GM19328 (cell line): ENCODE measurements around the gene NUMBL.
"Not testable (repeated sequence)": the region's sequence is repeated elsewhere in the genome, so short reads cannot be mapped to it uniquely, and the experiment has no call there.

ENCODE experiments used
- ATAC-seq: cut with Tn5 transposase; IDR thresholded peaks from one replicate; pipeline ENCODE4 v1.9.1; 2021; ENCODE audit warnings: mild to moderate bottlenecking, moderate library complexity; ENCODE audit not compliant: unreplicated experiment

NUMBL gene

DNA sequence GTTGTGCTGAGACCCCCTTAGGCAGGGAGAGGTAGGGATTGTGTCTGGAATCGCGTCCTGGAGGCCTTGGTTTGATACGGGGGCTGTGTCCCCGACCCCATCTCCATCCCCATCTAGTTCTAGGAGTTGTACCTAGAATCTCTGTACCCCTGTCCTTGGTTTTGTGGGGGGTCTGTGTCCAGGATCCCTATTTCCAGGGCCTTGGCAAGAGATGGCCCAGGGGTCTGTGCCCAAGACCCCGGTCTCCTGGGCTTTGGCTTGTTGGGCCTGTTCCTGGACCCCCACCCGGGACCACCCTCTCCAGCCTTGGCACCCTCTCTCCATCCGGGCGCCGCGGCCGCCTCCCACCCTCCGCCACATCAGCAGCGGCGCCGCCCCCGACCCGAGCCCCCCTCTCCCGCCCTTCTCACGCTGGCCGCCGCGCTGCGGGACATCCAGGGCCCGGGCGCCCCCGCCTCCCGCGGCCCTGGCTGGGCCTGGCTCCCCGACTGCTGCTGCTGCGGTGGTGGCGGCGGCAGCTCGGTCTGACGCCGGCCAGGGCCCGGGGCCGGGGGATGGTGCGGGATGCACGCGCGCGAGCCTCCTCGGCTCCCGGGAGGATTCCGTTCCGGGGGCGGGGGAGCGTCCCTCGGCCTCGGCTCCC lies at the start of gene NUMBL:
Gene NUMBL (minus strand): TSS at position 602 of the 643 bp plus-strand sequence. CDS start 168 bp downstream, at position 434.
- ATAC-seq: no peak

DNA sequence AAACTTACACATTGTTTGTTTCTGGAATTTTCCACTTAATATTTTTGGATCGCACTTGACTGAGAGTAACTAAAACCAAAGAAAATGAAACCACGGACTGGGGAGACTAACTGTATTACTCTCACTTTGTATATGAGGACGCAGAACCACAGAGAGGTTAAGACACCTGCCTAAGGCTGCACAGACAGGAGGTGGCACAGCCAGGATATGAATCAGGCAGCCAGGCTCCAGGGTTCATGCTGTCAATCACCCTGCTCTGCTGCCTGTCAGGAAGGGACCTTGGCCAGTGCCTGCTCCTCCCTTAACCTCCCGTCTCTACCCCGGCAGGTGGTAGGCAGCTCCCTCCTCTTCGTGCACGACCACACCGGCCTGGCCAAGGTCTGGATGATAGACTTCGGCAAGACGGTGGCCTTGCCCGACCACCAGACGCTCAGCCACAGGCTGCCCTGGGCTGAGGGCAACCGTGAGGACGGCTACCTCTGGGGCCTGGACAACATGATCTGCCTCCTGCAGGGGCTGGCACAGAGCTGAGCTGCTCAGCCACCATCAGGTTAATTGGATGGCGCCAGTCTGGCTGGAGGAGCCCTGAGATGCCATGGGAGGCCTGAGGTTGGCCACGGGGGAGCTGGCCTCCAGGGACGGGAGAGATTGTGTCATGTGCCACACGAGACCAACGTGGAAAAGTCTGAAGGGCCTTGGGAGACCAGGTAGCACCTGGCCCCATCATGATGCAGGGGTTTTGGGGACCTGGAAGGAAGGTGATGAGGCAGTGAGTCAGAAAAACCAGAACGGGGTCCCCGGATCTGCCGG lies 48.8 kb upstream of the NUMBL start:
- no peak for ATAC-seq

DNA sequence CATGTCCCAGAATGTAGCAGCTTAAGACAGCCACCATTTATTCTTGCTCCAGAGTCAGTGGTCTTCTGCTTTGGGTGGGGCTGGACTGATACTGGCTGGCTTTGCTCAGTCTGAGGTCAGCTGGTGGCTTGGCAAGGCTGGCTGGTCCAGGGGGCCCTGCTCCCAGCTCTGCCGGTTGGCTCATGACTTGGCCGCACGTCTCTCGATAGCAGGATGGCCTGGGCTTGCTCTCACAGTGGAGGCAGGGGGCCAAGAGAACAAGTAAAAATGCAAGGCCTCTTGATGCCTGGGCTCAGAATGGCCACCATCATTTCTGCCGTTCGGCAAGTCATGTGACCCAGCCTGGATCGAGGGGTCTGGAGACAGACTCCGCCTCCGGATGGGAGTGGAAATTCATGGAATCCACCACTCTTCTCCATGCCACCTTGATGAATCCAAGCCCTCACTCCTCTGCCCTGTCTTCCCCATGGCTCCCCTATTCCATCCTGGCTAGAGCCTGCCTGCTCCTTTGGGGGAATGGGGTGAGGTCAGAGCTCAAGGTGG lies 46.7 kb upstream of the NUMBL start:
- ATAC-seq: no peak

DNA sequence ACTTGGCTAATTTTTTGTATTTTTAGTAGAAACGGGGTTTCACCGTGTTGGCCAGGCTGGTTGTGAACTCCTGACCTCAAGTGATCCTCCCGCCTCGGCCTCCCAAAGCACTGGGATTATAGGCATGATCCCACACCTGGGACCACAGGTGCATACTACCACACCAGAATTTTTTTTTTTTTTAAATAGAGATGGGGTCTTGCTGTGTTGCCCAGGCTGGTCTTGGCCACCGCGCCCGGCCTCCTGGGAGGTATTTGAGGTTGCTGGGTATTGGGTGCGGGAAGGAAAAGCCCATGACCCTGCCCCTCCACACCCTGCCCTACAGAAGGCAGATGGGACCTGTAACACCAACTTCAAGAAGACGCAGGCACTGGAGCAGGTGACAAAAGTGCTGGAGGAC lies 46.2 kb upstream of the NUMBL start:
- ATAC-seq: no peak

DNA sequence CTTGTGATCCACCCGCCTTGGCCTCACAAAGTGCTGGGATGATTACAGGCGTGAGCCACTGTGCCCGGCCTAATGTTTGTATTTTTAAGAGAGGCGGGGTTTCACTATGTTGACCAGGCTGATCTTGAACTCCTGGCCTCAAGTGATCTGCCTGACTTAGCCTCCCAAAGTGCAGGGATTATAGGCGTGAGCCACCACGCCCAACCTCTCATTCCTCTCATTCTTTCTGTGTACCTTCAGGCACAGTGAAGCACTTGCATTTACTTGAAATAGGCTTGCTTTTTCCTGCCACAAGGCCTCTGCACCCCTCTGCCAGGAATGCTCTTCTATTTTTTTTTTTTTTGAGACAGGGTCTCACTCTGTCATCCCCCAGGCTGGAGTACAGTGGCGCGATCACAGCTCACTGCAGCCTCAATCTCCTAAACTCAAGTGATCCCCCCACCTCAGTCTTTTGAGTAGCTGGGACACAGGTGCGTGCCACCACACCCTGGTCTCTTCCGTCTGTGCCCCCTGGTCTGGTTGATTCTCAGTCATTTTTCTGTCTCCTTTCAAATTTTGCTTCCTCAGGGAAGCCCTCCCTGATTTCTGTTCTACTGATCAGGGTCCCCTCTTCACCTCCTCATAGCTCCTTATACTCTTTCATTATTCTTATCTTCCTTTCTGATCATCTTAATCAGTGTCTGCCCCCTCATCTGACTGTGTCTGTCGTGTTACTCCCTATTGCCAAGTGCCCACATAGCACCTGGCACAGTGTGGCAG lies 44.7 kb upstream of the NUMBL start:
- ATAC-seq: no peak

DNA sequence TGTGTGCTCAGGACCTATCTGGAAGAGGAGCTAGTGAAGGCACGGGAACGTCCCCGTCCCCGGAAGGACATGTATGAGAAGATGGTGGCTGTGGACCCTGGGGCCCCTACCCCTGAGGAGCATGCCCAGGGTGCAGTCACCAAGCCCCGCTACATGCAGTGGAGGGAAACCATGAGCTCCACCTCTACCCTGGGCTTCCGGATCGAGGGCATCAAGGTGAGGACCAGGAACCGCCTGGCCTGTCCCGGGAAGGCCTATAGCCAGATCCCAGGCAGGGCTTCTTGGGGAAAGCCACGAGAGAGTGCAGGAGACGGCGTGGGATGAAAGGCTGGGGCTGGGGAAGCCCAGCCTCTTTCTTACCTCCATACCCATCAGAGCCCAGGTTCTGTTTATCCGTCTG lies 42.7 kb upstream of the NUMBL start:
- no peak for ATAC-seq

DNA sequence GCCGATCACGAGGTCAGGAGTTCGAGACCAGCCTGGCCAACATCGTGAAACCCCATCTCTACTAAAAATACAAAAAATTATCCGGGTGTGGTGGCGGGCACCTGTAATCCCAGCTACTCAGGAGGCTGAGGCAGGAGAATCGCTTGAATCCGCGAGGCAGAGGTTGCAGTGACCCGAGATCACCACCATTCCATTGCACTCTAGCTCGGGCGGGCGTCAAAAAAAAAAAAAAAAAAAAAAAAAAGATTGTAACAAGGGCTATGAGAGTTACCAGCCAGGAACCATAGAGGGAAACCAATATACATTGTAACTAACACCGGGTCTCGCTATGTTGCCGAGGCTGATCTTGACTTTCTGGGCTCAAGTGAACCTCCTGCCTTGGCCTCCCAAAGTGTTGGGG lies 41.9 kb upstream of the NUMBL start:
- ATAC-seq: not testable (repeated sequence)

DNA sequence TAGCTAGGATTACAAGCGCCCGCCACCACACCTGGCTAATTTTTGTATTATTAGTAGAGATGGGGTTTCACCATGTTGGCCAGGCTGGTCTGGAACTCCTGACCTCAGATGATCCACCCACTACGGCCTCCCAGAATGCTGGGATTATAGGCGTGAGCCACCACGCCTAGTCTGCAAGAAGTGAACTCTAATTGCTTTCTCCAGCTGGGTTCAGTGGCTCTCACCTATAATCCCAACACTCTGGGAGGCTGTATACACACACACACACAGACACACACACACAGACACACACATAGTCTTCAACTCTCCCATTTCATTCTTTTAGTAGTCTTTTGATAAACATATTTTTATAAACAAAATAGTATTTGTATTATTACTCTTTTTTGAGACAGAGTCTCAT lies 39.6 kb upstream of the NUMBL start:
- not testable (repeated sequence) for ATAC-seq

DNA sequence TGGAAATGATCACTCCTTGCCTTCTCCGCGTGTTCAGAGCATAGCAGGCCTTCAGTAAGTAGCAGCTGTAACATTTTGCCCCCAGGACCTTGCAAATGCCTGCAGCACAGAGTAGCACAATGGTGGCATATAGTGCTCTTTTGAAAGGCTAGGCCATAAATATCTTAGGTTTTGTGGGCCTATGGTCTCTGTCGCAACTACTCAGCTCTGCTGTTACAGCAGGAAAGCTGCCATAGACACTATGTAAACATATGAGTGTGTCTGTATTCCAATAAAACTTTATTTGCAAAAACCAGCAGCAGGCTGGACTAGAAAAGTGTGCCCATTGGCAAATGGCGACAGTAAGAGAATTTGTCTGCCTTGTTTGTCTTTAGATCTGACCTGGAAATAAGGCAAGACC lies 35.8 kb upstream of the NUMBL start:
- no peak for ATAC-seq

DNA sequence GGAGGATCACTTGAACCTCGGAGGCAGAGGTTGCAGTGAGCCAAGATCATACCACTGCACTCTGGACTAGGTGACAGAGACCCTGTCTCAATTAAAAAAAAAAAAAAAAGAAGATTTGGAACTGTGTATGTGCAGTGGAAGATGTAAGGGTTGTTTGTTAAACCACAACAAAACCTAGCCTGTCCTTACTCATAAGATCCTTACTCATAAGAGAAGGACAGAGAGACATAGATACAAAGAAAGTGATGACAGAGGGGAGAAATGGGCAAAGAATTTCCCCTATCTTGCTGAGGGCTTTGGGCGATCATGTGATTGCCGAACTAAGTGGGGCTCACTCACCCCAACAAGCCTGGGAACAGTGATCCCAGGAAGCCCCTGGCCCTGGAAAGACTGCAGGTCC lies 34.4 kb upstream of the NUMBL start:
- ATAC-seq: no peak

DNA sequence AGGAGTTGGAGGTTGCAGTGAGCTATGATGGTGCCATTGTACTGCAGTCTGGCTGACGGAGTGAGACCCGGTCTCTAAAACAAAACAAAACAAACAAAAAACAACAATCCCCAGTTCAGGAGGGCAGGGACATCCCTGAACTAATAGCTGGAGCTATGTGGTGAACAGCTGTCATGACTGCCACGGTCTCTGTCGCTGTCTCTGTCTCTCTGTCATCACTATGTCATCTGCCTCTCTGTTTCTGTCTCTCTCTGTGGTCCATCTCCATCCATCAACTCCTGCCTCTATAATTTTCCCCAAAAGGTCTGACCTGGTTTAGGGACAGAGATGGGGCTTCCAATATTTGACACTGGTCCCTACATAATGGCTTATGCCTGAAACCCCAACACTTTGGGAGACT lies 33.9 kb upstream of the NUMBL start:
- ATAC-seq: no peak

DNA sequence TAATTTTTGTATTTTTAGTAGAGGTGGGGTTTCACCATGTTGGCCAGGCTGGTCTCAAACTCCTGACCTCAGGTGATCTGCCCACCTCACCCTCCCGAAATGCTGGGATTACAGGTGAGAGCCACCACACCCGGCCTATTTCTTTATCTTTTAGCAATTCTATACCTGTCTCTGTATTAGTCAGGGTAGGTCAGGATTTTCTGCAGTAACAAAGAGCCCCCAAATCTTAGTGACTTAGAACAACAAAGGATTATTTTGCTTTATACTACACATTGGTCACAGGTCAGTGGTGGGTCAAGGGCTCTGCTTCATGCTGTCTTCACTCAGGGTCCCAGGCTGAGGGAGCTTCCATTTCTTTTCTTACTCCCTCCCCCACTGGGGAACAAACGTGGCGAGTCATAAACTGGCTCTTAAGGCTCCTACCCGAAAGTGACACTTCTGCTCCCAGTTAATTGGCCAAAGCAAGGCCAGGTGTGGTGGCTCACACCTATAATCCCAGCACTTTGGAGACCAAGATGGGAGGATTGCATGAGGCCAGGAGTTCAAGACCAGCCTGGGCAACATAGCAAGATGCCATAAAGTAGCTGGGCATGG lies 33.3 kb upstream of the NUMBL start:
- ATAC-seq: no peak

DNA sequence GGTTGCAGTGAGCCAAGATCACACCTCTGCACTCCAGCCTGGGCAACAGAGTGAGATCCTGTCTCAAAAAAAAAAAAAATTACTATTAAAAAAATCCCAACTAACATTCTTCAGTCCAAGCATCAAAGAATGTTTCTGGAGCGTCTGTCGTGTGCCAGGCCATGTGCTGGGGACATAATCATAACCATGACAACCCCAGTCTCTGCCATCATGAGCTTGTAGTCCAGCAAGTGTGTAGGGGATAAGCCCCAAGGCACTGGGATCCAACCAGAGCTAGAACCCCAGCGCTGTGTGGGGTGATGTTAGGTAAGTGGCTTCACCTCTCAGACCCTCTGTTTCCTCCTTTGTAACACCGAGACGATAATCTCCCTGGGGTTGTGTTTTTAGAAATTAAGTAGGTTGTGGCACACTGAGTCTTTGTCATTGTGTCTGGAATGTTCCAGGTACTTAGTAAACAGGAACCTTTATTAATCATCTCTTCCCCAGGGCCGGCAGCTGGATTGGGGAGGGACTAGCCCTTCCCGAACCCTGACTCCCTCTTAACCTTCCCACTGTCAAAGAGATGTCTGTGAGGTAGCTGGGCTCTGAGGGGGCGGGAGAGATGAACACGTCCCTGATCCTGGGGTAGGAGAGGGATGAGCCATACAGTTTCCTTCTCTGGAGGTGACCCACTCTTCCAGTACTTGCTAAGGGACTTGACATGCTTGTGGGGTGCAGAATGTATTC lies 31.6 kb upstream of the NUMBL start:
- ATAC-seq: no peak

DNA sequence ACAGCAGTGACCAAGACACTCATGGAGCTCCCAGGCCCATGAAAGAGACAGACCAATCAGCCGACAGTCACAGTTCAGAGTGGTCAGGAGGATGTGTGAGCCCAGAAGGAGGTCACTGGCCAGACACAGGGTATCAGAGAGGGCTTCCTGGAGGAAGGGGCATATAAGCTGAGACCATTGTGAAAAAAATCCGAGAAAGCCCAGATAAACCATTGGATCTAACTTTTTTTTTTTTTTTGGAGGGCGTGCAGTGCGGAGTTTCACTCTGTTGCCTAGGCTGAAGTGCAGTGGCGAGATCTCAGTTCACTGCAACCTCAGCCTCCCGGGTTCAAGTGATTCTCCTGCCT lies 30.7 kb upstream of the NUMBL start:
- ATAC-seq: no peak

DNA sequence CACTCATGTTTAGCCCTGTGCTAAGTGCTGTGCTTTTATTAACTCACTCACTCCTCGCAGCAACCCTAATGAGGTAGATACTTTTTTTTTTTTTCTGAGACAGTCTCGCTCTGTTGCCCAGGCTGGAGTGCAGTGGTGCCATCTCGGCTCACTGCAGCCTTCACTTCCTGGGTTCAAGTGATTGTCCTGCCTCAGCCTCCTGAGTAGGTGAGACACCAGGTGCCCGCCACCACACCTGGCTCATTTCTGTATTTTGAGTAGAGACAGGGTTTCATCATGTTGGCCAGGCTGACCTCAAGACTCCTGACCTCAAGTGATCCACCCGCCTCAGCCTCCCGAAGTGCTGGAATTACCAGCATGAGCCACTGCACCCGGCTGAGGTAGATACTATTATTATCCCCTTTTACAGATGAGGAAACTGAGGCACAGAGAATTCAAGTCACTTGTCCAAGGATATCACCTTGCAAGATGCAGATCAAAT lies 29.0 kb upstream of the NUMBL start:
- no peak for ATAC-seq

DNA sequence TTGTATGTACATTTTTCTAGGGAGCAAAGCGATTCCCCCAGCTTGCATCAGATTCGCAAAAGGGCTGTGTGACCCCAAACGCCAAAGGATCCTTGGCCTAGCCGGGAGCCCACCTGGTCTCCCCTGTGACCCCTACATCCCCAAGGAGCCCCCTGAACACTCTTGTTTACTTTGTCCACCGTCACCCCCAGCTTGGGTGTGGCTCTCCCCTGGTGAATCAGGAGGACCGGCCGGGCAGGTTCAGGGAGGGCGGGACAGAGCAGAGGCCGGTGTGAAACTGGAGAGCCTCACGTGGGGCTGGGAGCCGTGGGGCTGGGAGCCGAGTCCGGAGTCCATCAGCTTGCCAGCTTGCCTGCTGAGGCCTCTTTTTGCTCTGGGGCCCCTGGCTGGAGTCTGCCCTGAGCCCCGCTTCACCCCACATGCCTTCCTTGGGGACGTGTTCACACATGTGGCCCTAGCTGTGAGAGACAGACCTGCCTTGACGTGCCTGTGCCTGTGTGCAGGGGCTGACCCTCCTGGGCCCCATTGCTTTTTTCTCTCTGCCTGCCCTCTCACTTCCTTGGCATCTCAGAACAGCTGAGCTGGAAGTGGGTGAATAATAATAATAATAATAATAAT lies 28.4 kb upstream of the NUMBL start:
- no peak for ATAC-seq

DNA sequence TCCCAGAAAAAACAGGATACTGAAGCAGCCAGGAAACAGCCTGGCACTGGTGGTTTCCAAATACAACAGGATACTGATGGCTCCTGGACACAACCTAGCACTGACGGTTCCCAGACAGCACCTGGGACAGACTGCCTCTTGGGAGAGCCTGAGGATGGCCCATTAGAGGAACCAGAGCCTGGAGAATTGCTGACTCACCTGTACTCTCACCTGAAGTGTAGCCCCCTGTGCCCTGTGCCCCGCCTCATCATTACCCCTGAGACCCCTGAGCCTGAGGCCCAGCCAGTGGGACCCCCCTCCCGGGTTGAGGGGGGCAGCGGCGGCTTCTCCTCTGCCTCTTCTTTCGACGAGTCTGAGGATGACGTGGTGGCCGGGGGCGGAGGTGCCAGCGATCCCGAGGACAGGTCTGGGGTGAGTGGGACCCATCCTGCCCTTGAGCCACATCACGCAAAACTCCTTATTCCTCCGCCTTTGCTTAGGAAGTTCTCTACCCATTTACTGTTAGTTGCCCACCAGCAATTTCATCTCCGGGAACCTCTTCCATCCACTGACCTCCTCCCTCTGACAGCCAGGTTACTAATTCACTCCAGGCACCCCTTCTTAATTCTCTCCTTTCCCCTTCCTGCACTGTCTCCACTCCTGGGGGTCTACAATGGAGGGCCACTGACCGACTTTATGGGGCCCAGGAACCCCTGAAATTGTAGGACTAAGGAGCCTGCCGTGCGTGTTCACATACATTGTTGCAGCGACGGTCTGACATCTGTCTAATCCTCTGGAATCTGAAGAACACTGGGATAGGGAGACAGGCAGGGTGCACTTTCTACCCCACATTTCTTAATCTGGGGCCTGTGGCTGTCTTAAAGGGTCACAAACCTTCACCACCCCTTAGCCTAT lies 27.7 kb upstream of the NUMBL start:
- ATAC-seq: no peak

DNA sequence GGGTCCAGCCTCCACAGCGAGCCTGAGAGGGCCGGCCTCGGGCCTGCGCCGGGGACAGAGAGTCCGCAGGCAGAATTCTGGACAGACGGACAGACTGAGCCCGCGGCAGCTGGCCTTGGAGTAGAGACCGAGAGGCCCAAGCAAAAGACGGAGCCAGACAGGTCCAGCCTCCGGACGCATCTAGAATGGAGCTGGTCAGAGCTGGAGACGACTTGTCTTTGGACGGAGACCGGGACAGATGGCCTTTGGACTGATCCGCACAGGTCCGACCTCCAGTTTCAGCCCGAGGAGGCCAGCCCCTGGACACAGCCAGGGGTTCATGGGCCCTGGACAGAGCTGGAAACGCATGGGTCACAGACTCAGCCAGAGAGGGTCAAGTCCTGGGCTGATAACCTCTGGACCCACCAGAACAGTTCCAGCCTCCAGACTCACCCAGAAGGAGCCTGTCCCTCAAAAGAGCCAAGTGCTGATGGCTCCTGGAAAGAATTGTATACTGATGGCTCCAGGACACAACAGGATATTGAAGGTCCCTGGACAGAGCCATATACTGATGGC lies 27.0 kb upstream of the NUMBL start:
- no peak for ATAC-seq
